ENCODE measurements around the gene CORO1C. TPM values are rescaled to one million over a fixed set of nuclear protein-coding genes. Genes with fewer than 3 reads are reported as not detected.

The CORO1C gene
- total RNA-seq, 1 experiment from 2014 or later, result 195 TPM

GRCh38 chr12:108627134-108627920 lies 104.0 kb downstream of the CORO1C start:
- Histone ChIP-seq H3K9me3 (no peaks in the 10 kb centered on the region), H3K4me3 (ENCODE audit: low read depth, low read length) (no peak overlapping the region), H3K27me3 (replicated peaks; ENCODE audit: control insufficient read depth, insufficient read depth, low read length) (no peaks in the 10 kb centered on the region), H3K4me1 (no peaks in the 10 kb centered on the region; the same call in 1 of the 2 replicates), H3K36me3 (ENCODE audit: control insufficient read depth, insufficient read depth, low read length) (no peaks in the 10 kb centered on the region)
- H3K27me3 Mint-ChIP-seq (ENCODE audit: insufficient read depth, unreplicated experiment), result no peaks in the 10 kb centered on the region
- H3K4me1 Mint-ChIP-seq (ENCODE audit: low read depth, unreplicated experiment), result peaks cover 6% of the 10 kb centered on the region
- no peak for DNase-seq
- TF ChIP-seq CTCF (IDR thresholded peaks at IDR 0.05; ENCODE audit: insufficient read depth in 1 of 2, low read depth in 1 of 2, low read length in 1 of 2, severe bottlenecking in 1 of 2, unreplicated experiment in 1 of 2), result no peak
- intact Hi-C loops (cut with micrococcal nuclease; ENCODE audit: unreplicated experiment), result no loop called here
- H3K36me3 Mint-ChIP-seq (ENCODE audit: insufficient read depth, unreplicated experiment), result no peaks in the 10 kb centered on the region
- no peak overlapping the region for H3K4me3 Mint-ChIP-seq (ENCODE audit: unreplicated experiment)
- ChIA-PET CTCF (no interaction called here), POLR2A (no interaction called here)
- no peaks in the 10 kb centered on the region for H3K9me3 Mint-ChIP-seq (ENCODE audit: unreplicated experiment)
- no TSS peak for BruUV-seq (replicated peaks)
- no peak overlapping the region for H3K27ac Mint-ChIP-seq (ENCODE audit: unreplicated experiment)

DNA sequence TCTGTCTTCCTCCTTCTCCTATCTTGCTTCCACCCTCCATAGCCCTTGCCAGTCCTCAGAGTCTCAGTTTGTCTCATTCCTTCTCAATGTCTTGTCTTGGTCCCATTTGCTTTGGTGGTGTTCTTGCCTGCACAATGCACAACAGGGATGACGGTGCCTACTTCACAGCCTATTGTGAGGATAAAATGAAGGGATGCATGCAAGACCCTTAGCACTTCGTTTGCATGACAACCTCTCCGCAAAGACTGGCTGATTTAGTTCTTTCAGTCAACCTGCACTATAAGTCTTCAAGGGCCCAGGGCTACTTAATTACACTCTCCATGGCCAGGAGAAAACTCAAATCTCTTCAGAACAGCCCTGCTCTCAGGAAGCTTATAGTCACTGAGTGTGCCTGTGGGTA lies 106.1 kb downstream of the CORO1C start:
- H3K4me1 ChIP-seq, result no peaks in the 10 kb centered on the region; the same call in 1 of the 2 replicates
- Mint-ChIP-seq H3K9me3 (ENCODE audit: unreplicated experiment) (no peaks in the 10 kb centered on the region), H3K27ac (ENCODE audit: unreplicated experiment) (no peak overlapping the region), H3K4me1 (ENCODE audit: low read depth, unreplicated experiment) (peaks cover 6% of the 10 kb centered on the region), H3K4me3 (ENCODE audit: unreplicated experiment) (no peak overlapping the region), H3K27me3 (ENCODE audit: insufficient read depth, unreplicated experiment) (no peaks in the 10 kb centered on the region), H3K36me3 (ENCODE audit: insufficient read depth, unreplicated experiment) (no peaks in the 10 kb centered on the region)
- POLR2A ChIA-PET, result no interaction called here
- no peaks in the 10 kb centered on the region for H3K27me3 ChIP-seq (replicated peaks; ENCODE audit: control insufficient read depth, insufficient read depth, low read length)
- intact Hi-C loops (cut with micrococcal nuclease; ENCODE audit: unreplicated experiment), result no loop called here
- no peak for DNase-seq
- CTCF ChIA-PET, result no interaction called here
- no peaks in the 10 kb centered on the region for H3K36me3 ChIP-seq (ENCODE audit: control insufficient read depth, insufficient read depth, low read length)
- BruUV-seq (replicated peaks), result no TSS peak
- no peak overlapping the region for H3K4me3 ChIP-seq (ENCODE audit: low read depth, low read length)
- no peak for TF ChIP-seq CTCF (IDR thresholded peaks at IDR 0.05; ENCODE audit: insufficient read depth in 1 of 2, low read depth in 1 of 2, low read length in 1 of 2, severe bottlenecking in 1 of 2, unreplicated experiment in 1 of 2)
- H3K9me3 ChIP-seq, result no peaks in the 10 kb centered on the region

DNA sequence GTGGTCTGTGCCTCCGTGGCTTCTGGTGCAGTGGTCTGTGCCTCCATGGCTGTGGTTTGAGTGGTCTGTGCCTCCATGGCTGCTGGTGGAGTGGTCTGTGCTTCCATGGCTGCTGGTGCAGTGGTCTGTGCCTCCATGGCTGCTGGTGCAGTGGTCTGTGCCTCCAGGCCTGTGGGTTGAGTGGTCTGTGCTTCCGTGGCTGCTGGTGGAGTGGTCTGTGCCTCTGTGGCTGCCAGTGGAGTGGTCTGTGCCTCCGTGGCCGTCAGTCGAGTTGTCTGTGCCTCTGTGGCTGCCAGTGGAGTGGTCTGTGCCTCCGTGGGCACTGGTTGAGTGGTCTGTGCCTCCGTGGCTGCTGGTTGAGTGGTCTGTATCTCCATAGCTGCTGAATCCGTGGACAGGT lies 107.7 kb downstream of the CORO1C start:
- intact Hi-C loops (cut with micrococcal nuclease; ENCODE audit: unreplicated experiment), result no loop called here
- no peaks in the 10 kb centered on the region for H3K9me3 Mint-ChIP-seq (ENCODE audit: unreplicated experiment)
- no peak for TF ChIP-seq CTCF (IDR thresholded peaks at IDR 0.05; ENCODE audit: insufficient read depth in 1 of 2, low read depth in 1 of 2, low read length in 1 of 2, severe bottlenecking in 1 of 2, unreplicated experiment in 1 of 2)
- Histone ChIP-seq H3K4me3 (ENCODE audit: low read depth, low read length) (no peak overlapping the region), H3K27me3 (replicated peaks; ENCODE audit: control insufficient read depth, insufficient read depth, low read length) (no peaks in the 10 kb centered on the region), H3K4me1 (no peaks in the 10 kb centered on the region; the same call in 1 of the 2 replicates), H3K9me3 (no peaks in the 10 kb centered on the region), H3K36me3 (ENCODE audit: control insufficient read depth, insufficient read depth, low read length) (no peaks in the 10 kb centered on the region)
- DNase-seq, result no peak
- no TSS peak for BruUV-seq (replicated peaks)
- no peaks in the 10 kb centered on the region for H3K36me3 Mint-ChIP-seq (ENCODE audit: insufficient read depth, unreplicated experiment)
- CTCF ChIA-PET, result no interaction called here
- POLR2A ChIA-PET, result no interaction called here
- no peak overlapping the region for H3K4me3 Mint-ChIP-seq (ENCODE audit: unreplicated experiment)
- no peak overlapping the region for H3K27ac Mint-ChIP-seq (ENCODE audit: unreplicated experiment)
- peaks cover 9% of the 10 kb centered on the region for H3K4me1 Mint-ChIP-seq (ENCODE audit: low read depth, unreplicated experiment)
- peaks cover 2% of the 10 kb centered on the region for H3K27me3 Mint-ChIP-seq (ENCODE audit: insufficient read depth, unreplicated experiment)

All from Caco-2 (cell line).